Medulla oblongata (tissue), 1 donor: ENCODE results near the gene PHAF1.
A peak's percentile ranks its signal among the peaks of the same experiment; 100 is the strongest.

Experiments
- DNase-seq: peaks from one replicate; pipeline ENCODE4 v3.0.0-alpha.2; 2015; ENCODE audit errors: extremely low spot score

The PHAF1 gene

GRCh38 chr16:67147437-67148140 lies 37.8 kb downstream of the PHAF1 start:
- peak; percentile 33 for DNase-seq

GRCh38 chr16:67148221-67148620 lies 38.5 kb downstream of the PHAF1 start:
- DNase-seq = no peak

GRCh38 chr16:67148656-67149275 lies 39.0 kb downstream of the PHAF1 start:
- no peak for DNase-seq

GRCh38 chr16:67149276-67150046 lies 39.7 kb downstream of the PHAF1 start:
- no peak for DNase-seq

- no peak for DNase-seq
Measured at GRCh38 chr16:67150047-67150832, 40.5 kb downstream of the PHAF1 start.

- DNase-seq = peak; percentile 80
Measured at GRCh38 chr16:67150833-67151396, 41.2 kb downstream of the PHAF1 start, which contains the start of gene B3GNT9. B3GNT9 (minus strand) TSS chr16:67150998; CDS start chr16:67150485, 513 bp downstream.

GRCh38 chr16:67151431-67152097 lies 41.8 kb downstream of the PHAF1 start:
- no peak for DNase-seq

- no peak for DNase-seq
Measured at GRCh38 chr16:67154578-67155294, 45.0 kb downstream of the PHAF1 start.

GRCh38 chr16:67155295-67156142 lies 45.8 kb downstream of the PHAF1 start:
- peak; percentile 76 for DNase-seq

- no peak for DNase-seq
Measured at GRCh38 chr16:67156143-67156844, 46.6 kb downstream of the PHAF1 start.

GRCh38 chr16:67157106-67157748 lies 47.5 kb downstream of the PHAF1 start:
- DNase-seq = no peak

GRCh38 chr16:67157892-67158635 lies 48.3 kb downstream of the PHAF1 start:
- no peak for DNase-seq

- DNase-seq = no peak
Measured at GRCh38 chr16:67158637-67159600, 49.2 kb downstream of the PHAF1 start.

GRCh38 chr16:67161595-67162058 lies 51.9 kb downstream of the PHAF1 start:
- DNase-seq = no peak

- no peak for DNase-seq
Measured at GRCh38 chr16:67162506-67163163, 52.9 kb downstream of the PHAF1 start.
